K562 (cell line): ENCODE measurements around the gene NBEA. TPM values are rescaled to one million over a fixed set of nuclear protein-coding genes. Genes with fewer than 3 reads are reported as not detected.

ENCODE experiments used
- ATAC-seq: fragments of 200-7000 bp; cut with Tn5 transposase; 3 replicates; pipeline ENCODE4 v1.9.1; 2020; ENCODE audit warnings: moderate library complexity
- BruUV-seq: library from RNA; stranded (reverse); fragments of 400-500 nt; replicated peaks from 2 replicates; lab custom pipeline; 2021; lab: Mats Ljungman, UMichigan
- CTCF ChIA-PET: fragments of 300-600 bp; formaldehyde crosslinking; extraction: SDS; loops from one replicate; lab custom pipeline; 2021; ENCODE audit warnings: low intra/inter-chr PET ratio; lab: Yijun Ruan, JAX
- POLR2A ChIA-PET: fragments of 300-600, 350-650 bp; sonication (Branson Sonifier 250); formaldehyde crosslinking; extraction: SDS; loops from one replicate; lab custom pipeline; 2021; ENCODE audit warnings: antibody characterized with exemption, inconsistent platforms; lab: Yijun Ruan, JAX
- DNase-seq, 4 experiments: peaks; one replicate each; pipeline versions ENCODE4 v3.0.0 to v3.0.0-alpha.2; 2011 to 2018; ENCODE audit warnings: low spot score in 3 of 4, mixed read lengths in 3 of 4; ENCODE audit errors: extremely low read depth in 1 of 4
- FAIRE-seq: peaks from 2 replicates; lab custom pipeline; 2011; peaks lifted over from hg19 to GRCh38; lab: Jason Lieb, UNC
- H2AFZ ChIP-seq: 2 replicates; pipeline ENCODE4 v1.6.0; 2011; ENCODE audit warnings: low read depth, low read length, control low read depth, inconsistent platforms
- H3K27ac ChIP-seq: fragments of 200-600 bp; 3 replicates; pipeline ENCODE4 v1.8.0; 2011; ENCODE audit warnings: low read depth, mild to moderate bottlenecking, control low read depth, inconsistent platforms, low read length, moderate library complexity, mixed read lengths; ENCODE audit errors: extremely low read depth
- H3K27me3 ChIP-seq, 2 experiments: fragments of 300-600 bp in 1 of 2; 2 replicates in 1 of 2; 3 replicates in 1 of 2; pipeline versions ENCODE4 v1.6.0 to v1.8.0; 2011; ENCODE audit warnings: inconsistent platforms in 2 of 2, low read length in 2 of 2, mild to moderate bottlenecking in 1 of 2, mixed read lengths in 1 of 2, moderate library complexity in 1 of 2; ENCODE audit not compliant: control insufficient read depth in 2 of 2, insufficient read depth in 2 of 2
- H3K36me3 ChIP-seq: fragments of 300-600 bp; 3 replicates; pipeline ENCODE4 v1.8.0; 2011; ENCODE audit warnings: mild to moderate bottlenecking, low read length, inconsistent platforms; ENCODE audit not compliant: control insufficient read depth, insufficient read depth
- H3K4me1 ChIP-seq, 2 experiments: fragments of 200-600 bp in 1 of 2; replicated peaks in 1 of 2; 2 replicates in 1 of 2; 3 replicates in 1 of 2; pipeline versions ENCODE4 v1.5.1 to v1.8.0; 2011; ENCODE audit warnings: inconsistent platforms in 2 of 2, low read length in 2 of 2, mild to moderate bottlenecking in 1 of 2, mixed read lengths in 1 of 2, moderate library complexity in 1 of 2; ENCODE audit not compliant: control insufficient read depth in 2 of 2, insufficient read depth in 2 of 2
- H3K4me2 ChIP-seq: 2 replicates; pipeline ENCODE4 v1.6.1; 2011; ENCODE audit warnings: low read length, control low read depth, inconsistent platforms, mixed read lengths; ENCODE audit not compliant: insufficient read depth
- H3K4me3 ChIP-seq: fragments of 200-600 bp; sonication (generic), shearing (Covaris generic); 2 replicates; pipeline ENCODE4 v1.5.1; 2016; ENCODE audit warnings: control low read depth, inconsistent platforms
- H3K79me2 ChIP-seq: fragments of 200-600 bp; 3 replicates; pipeline ENCODE4 v1.8.0; 2011; ENCODE audit warnings: low read length, inconsistent platforms; ENCODE audit not compliant: control insufficient read depth, insufficient read depth
- H3K9ac ChIP-seq, 2 experiments: 2 replicates each; pipeline versions ENCODE4 v1.6.0 to v1.6.1; 2011; ENCODE audit warnings: low read depth in 2 of 2, low read length in 2 of 2, control low read depth in 1 of 2, inconsistent platforms in 1 of 2, mild to moderate bottlenecking in 1 of 2, mixed read lengths in 1 of 2; ENCODE audit not compliant: insufficient read depth in 1 of 2
- H3K9me1 ChIP-seq: one replicate; pipeline ENCODE4 v1.6.0; 2011; ENCODE audit warnings: inconsistent platforms, mild to moderate bottlenecking, low read length, moderate library complexity; ENCODE audit not compliant: control insufficient read depth, insufficient read depth
- H3K9me3 ChIP-seq: replicated peaks from 2 replicates; pipeline ENCODE4 v1.5.1; 2011; ENCODE audit warnings: low read depth, low read length, inconsistent platforms; ENCODE audit not compliant: control insufficient read depth, insufficient read depth
- H4K20me1 ChIP-seq: replicated peaks from 2 replicates; pipeline ENCODE4 v1.6.1; 2011; ENCODE audit warnings: low read length, inconsistent platforms, mixed read lengths; ENCODE audit not compliant: control insufficient read depth, insufficient read depth
- ZBTB11 ChIP-seq, 3 experiments: fragments of 200-800 bp in 1 of 3; fragments of 250-450 bp in 1 of 3; fragments of 450-650 bp in 1 of 3; sonication (Bioruptor Pico) in 1 of 3; sonication (Bioruptor generic) in 1 of 3; formaldehyde crosslinking in 1 of 3; IDR thresholded peaks; 2 replicates each; pipeline versions ENCODE4 v1.6.1 to v1.8.0; 2016 to 2022; ENCODE audit warnings: mild to moderate bottlenecking in 2 of 3, missing genetic modification characterization in 2 of 3, missing compliant biosample characterization in 1 of 3, moderate library complexity in 1 of 3
- WGBS: fragments of 100-300 bp; shearing (Covaris generic); methylation state at CpG from one replicate; pipeline ENCODE4 v1.1.6; 2016; ENCODE audit warnings: low coverage, mixed read lengths; ENCODE audit not compliant: insufficient coverage; ENCODE audit errors: missing lambda C conversion rate; 5-methylcytosine and 5-hydroxymethylcytosine counted together
- in situ Hi-C: fragments of 300-500 bp; cut with MboI; formaldehyde crosslinking; loops from 4 replicates; pipeline ENCODE4 v1.15.0; 2018; ENCODE audit warnings: inconsistent platforms, mixed read lengths
- intact Hi-C: fragments of 100-400 bp; cut with micrococcal nuclease; formaldehyde crosslinking; loops from 2 replicates; pipeline ENCODE4 v1.14.2; 2022
- polyA plus RNA-seq, 8 experiments: library from polyadenylated mRNA; depleted of rRNA in 4 of 8; stranded (reverse) in 5 of 8; unstranded in 3 of 8; fragments of >200 nt; fragmentation: Nextera tagmentation in 2 of 8; fragmentation: Illumina TruSeq in 1 of 8; extraction: Ambion mirVana in 2 of 8; extraction: Trizol in 1 of 8; gene quantifications; 2 replicates each; pipeline versions ENCODE4 v1.2.1 to v1.2.3, GENCODE V29; 2011 to 2014; ENCODE audit warnings: inconsistent platforms in 1 of 8, missing spikeins in 1 of 8
- total RNA-seq, 7 experiments: library from RNA; depleted of rRNA in 6 of 7; stranded (reverse); fragments of >200 nt in 6 of 7; fragmentation: Illumina TruSeq in 2 of 7; extraction: Trizol in 2 of 7; gene quantifications; 2 replicates each; pipeline versions ENCODE4 v1.2.1 to v1.2.3, GENCODE V29; 2011 to 2021; ENCODE audit warnings: low replicate concordance in 1 of 7

Gene NBEA
- total and polyA plus RNA-seq, 9 of the 15 experiments (the other 6 are each of a cell fraction or from before 2014, with no cell fraction given): 0.03 to 0.94 (median 0.05) TPM; not detected in 2

GRCh38 chr13:35354285-35354684, 412.2 kb downstream of the NBEA start:
- Histone ChIP-seq H3K4me2 (no peak overlapping the region), H3K9me1 (no peaks in the 10 kb centered on the region), H3K9ac (no peak overlapping the region), H2AFZ (no peak overlapping the region), H3K4me1 (no peaks in the 10 kb centered on the region), H3K9me3 (no peaks in the 10 kb centered on the region), H3K27ac (no peak overlapping the region), H4K20me1 (no peaks in the 10 kb centered on the region), H3K4me3 (no peak overlapping the region), H3K79me2 (no peaks in the 10 kb centered on the region)
- ChIA-PET CTCF (no interaction called here), POLR2A (no interaction called here)
- no peak for FAIRE-seq
- in situ Hi-C loops: no loop called here
- no TSS peak for BruUV-seq
- intact Hi-C loops: no loop called here
- ATAC-seq: no peak
- 0% methylated on average over 2 of the region's 2 CpGs for WGBS
- no peak for TF ChIP-seq ZBTB11 (CRISPR knock-in tag; IDR thresholded peaks at IDR 0.05)
- TF ChIP-seq, all 486 proteins: peak for 0
- H3K27me3 ChIP-seq: no peaks in the 10 kb centered on the region
- H3K36me3 ChIP-seq: no peaks in the 10 kb centered on the region
- DNase-seq: no peak
